RWPE1 (cell line): ENCODE data around the gene PIK3R1.
A peak's percentile ranks its signal among the peaks of the same experiment; 100 is the strongest.

Experiments
- CTCF ChIA-PET: fragments of 350-600 bp; sonication (Branson Sonifier 250); formaldehyde crosslinking; extraction: SDS; loops from one replicate; lab custom pipeline; 2021; lab: Yijun Ruan, JAX
- POLR2A ChIA-PET: fragments of 400-600 bp; formaldehyde crosslinking; extraction: SDS; loops from one replicate; lab custom pipeline; 2020; ENCODE audit warnings: antibody characterized with exemption; ENCODE audit not compliant: low non-redundant PET; lab: Yijun Ruan, JAX
- DNase-seq: peaks from one replicate; pipeline ENCODE4 v3.0.0; 2012; ENCODE audit warnings: low spot score
- H3K27ac ChIP-seq: fragments of 450-650 bp; 2 replicates; pipeline ENCODE4 v1.5.1; 2017
- CTCF ChIP-seq: fragments of 450-650 bp; conservative IDR thresholded peaks from 2 replicates; pipeline ENCODE4 v1.5.1; 2017; ENCODE audit warnings: low read depth, mild to moderate bottlenecking

The PIK3R1 gene

DNA sequence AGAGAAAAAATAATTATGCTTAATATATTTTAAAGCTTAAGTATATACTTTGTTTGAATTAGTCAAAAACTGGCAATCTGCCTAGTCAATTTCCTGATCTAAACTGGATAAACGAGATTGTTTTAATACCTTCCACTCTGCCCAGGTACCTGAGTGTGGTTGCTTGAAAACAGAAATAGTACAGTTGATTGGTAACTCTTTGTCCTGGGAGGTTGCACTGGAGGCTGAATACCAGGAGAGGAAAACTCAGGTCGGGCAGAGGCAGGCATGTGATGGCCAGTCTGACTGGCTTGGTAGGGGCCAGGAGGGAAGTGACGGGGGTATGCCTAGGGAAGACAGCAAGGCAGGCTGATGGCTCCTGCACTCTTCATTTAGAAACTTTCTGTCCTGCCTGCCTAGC is 80.2 kb downstream of the PIK3R1 start:
- H3K27ac ChIP-seq = peak overlapping the region; percentile 54
- peak; percentile 67 for DNase-seq
- no peak for TF ChIP-seq CTCF
- ChIA-PET CTCF (interaction anchor here (1.2 kb wide), 1 partner anchor 9 kb away, joined by 5 read pairs; no protein-coding TSS in a partner anchor), POLR2A (no interaction called here)

GRCh38 chr5:68296895-68297294 is 81.3 kb downstream of the PIK3R1 start:
- ChIA-PET POLR2A (no interaction called here), CTCF (interaction anchor here (0.6 to 1.1 kb wide), 2 partner anchors 11 to 426 kb away, joined by 3 to 4 read pairs; no protein-coding TSS in a partner anchor)
- no peak for DNase-seq
- TF ChIP-seq CTCF = no peak
- H3K27ac ChIP-seq = no peak overlapping the region

GRCh38 chr5:68297656-68298055 is 82.1 kb downstream of the PIK3R1 start:
- H3K27ac ChIP-seq = peak overlapping the region; percentile 26
- no peak for DNase-seq
- TF ChIP-seq CTCF = no peak
- CTCF ChIA-PET = interaction anchor here (0.6 to 1.1 kb wide), 3 partner anchors 12 to 425 kb away, joined by 3 to 4 read pairs (median 3); no protein-coding TSS in a partner anchor
- POLR2A ChIA-PET = no interaction called here

DNA sequence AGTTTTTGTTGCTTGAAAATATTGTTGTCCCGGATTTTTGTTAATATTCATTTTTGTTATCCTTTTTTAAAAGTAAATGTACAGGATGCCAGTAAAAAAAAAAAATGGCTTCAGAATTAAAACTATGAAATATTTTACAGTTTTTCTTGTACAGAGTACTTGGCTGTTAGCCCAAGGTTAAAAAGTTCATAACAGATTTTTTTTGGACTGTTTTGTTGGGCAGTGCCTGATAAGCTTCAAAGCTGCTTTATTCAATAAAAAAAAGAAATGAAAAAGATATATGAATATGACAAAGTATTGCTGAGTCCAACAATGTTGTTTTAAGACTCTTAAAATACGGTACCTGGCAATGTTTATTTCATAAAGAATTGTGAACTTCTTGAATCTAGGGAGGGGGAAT is 82.9 kb downstream of the PIK3R1 start:
- CTCF ChIA-PET = interaction anchor here (1.8 kb wide), 1 partner anchor 12 kb away, joined by 5 read pairs; no protein-coding TSS in a partner anchor
- POLR2A ChIA-PET = no interaction called here

DNA sequence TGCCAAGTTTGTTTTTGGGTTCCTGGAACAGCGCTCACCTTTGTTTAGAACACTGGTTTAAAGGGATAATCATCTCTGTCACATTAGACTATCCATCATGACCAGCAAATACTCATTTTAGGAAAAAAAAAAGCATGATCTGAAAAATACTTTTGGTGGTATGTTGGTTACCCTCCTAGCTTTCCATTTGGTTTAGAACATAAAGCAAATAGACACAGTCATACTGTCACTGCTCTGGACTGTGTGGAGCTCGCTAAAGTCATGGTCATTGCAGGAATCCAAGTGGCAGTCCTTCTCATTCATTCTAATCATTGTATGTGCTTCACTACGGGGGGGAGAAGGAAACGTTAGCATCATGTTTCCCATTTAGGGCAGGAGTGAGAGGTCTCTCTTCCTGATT is 83.5 kb downstream of the PIK3R1 start:
- no peak for TF ChIP-seq CTCF
- POLR2A ChIA-PET = no interaction called here
- CTCF ChIA-PET = interaction anchor here (1.0 to 1.8 kb wide), 2 partner anchors 11 to 13 kb away, joined by 3 to 5 read pairs; no protein-coding TSS in a partner anchor
- no peak overlapping the region for H3K27ac ChIP-seq
- DNase-seq = no peak

More for the DNA sequence above, 82.9 kb downstream of the PIK3R1 start:
- DNase-seq = no peak
- no peak for TF ChIP-seq CTCF
- no peak overlapping the region for H3K27ac ChIP-seq

- CTCF ChIA-PET = interaction anchor here (1.0 to 1.8 kb wide), 2 partner anchors 12 to 13 kb away, joined by 3 to 5 read pairs; no protein-coding TSS in a partner anchor
- POLR2A ChIA-PET = no interaction called here
- no peak for TF ChIP-seq CTCF
- no peak for DNase-seq
- no peak overlapping the region for H3K27ac ChIP-seq
Observed at GRCh38 chr5:68299575-68299974, 84.0 kb downstream of the PIK3R1 start.
